GM18505 (cell line): ENCODE data around the gene NAPEPLD.
"Not testable (repeated sequence)": the region's sequence is repeated elsewhere in the genome, so short reads cannot be mapped to it uniquely, and the experiment has no call there.

Experiments used
- ATAC-seq: cut with Tn5 transposase; IDR thresholded peaks from one replicate; pipeline ENCODE4 v1.9.1; 2021; ENCODE audit not compliant: unreplicated experiment
- POLR2A ChIP-seq: IDR thresholded peaks from 4 replicates; pipeline ENCODE4 v1.6.1; 2011; ENCODE audit warnings: borderline replicate concordance; ENCODE audit not compliant: insufficient read depth, insufficient read length; ENCODE audit errors: extremely low read depth

Gene NAPEPLD

DNA sequence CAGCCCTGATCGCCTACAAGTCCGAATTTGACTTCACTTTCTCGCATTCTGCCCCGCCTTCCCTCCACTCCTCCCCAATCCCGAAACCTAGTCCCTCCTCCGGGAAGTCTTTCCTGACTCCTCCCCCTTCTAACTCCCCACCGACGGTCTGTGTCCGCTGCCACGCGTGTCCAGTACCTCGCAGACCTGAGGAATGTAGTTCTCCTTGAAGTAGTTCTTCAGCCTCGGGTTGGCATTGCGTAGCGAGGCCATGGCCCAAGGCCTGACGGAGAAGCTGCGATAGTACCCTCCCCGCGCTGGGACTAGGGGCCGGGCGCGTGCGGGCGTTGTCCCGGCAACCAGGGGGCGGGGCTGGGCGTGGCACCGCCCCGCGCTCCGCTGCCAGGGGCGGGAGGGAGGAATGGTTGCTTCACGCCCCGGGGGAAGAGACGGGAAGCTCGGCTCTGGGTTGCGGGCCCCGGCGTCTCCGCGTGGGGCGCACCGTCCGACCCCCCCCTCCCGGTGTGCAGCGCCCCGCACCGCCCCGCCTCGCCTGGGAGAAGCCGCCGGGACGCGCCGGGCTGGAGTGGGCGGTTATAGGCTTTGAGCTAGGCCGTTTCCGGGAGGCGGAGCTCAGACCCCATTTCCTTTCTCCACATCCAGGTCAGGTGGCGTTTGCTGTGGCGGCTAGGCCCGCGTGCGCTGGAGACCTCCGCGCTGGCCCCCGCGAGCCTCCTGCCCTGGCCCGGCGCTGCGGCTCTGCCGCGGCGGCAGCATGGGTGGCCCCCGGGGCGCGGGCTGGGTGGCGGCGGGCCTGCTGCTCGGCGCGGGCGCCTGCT lies 74.2 kb downstream of the NAPEPLD start, which contains the start of the genes ARMC10 and FBXL13:
Gene ARMC10 (plus strand): TSS at position 622 of the 818 bp plus-strand sequence. CDS start 133 bp downstream, at position 755.
Gene FBXL13 (minus strand): TSS at position 278 of the 818 bp plus-strand sequence.
- ATAC-seq: peak; percentile 89
- TF ChIP-seq POLR2A: peak; percentile 79

DNA sequence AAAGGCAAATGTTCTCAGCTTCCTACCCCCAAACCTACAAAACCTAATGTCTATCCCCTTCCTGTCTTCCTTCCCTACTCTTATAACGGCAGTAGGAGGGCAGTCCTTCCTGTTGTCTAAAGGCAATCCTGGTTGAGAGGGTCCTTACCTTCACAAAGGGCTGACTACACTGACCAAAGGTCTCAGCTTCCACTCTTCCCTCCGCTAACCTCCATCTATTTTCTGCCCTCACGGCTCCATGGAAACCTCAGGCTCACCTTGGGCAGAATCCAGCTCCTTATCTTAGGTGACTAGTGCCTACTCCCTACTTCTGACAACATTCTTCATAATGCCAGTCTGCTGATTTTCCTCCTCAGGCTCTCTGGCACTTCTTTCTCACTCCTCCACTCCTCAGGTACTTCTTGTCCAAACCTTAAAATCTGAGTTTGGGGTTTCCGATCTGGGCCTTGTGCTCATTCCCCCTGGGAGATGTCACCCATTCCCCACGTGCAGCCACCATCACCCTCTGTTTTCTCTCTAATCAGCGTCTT lies 74.8 kb downstream of the NAPEPLD start:
- TF ChIP-seq POLR2A: no peak
- no peak for ATAC-seq

DNA sequence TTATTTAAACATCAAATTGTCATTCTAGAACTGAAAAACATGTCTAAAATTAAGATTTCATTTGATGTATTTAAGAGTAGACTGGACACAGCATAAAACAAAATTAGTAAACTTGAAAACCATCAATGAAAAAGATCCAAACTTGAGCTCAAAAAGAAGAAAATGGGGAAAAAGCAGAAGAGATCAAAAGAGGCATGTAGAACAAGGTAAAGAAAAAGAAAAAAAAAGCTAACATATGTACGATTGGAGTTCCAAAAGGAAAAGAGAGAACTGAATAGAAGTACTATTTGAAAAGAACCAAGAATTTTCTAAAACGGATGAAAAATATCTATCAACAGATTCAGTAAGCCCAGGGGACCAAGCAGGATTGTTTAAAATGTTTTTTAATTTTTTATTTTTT lies 77.9 kb downstream of the NAPEPLD start:
- TF ChIP-seq POLR2A: no peak
- ATAC-seq: no peak

DNA sequence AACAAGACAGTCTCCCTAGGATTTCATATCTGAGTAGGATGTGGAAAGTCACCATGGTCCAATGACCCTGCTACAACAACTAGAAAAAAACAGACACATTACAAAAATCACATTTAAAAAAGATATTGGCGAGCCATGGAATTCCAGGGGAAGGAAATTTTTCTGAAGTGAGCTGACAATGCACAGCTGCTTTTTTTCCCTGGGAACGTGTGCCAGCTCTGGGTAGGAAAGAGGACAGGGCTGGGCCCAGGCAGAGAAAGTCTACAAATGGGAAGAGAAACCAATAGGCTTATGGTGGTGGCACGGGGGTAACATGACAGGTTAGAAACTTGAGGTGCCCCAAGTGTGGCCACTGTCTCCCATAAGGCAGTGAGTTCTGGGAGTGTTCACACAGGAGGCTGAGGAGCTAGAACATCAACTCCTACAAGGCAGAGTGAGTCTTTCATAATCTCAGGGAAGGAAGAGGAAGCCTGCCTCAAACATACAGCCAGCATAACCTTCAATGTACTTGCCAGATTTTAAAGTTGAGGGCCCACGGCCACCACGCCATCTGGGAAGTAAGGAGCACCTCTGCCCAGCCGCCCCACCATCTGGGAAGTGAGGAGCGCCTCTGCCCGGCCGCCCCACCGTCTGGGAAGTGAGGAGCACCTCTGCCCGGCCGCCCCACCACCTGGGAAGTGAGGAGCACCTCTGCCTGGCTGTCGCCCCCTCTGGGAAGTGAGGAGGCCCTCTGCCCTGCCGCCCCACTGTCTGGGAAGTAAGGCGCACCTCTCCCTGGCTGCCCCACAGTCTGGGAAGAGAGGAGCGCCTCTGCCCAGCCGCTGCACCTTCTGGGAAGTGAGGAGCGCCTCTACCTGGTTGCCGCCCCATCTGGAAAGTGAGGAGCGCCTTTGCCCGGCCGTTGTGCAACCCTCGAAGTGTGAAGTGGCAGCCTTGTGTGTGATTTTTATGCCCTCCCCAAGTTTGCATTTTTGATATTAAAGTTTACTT lies 80.2 kb downstream of the NAPEPLD start:
- no peak for ATAC-seq
- TF ChIP-seq POLR2A: no peak

DNA sequence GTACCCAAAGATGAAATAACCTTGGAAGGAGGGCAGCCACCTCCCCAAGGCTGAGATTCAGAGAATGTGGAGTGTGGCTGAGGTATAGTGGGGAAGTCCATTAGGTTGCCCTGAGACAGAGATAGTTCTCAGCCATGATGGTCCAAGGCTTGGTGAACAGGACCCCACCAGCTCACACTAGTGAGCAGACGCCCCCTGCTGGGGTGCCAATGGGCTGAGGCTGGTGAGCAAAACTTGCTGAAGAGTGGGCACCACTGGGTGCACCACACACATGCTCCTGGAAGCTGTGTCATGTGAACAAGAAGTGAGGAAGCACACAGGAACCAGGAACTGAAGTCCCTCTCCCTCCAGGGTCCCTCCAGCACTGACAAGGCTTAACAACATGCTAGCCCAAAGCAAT lies 83.2 kb downstream of the NAPEPLD start:
- ATAC-seq: no peak
- TF ChIP-seq POLR2A: no peak

DNA sequence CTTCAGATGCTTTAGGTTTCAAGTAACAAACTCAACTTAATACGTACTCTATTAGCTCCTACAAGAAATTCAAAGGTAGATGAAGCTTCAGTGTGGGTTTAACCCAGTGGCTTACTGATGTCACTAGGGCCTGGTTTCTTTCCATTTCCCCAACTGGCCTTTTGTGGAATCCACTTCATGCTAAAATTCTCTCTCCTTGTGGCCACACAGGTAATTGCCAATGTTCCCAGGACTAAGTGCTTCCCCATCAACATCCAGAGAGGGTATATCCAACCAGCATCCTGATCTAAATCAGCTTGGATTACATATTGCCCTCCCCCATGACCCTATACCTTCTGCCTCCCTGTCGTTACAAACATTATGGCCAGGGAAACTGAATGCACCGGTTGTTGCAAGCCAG lies 85.0 kb downstream of the NAPEPLD start:
- TF ChIP-seq POLR2A: no peak
- no peak for ATAC-seq

DNA sequence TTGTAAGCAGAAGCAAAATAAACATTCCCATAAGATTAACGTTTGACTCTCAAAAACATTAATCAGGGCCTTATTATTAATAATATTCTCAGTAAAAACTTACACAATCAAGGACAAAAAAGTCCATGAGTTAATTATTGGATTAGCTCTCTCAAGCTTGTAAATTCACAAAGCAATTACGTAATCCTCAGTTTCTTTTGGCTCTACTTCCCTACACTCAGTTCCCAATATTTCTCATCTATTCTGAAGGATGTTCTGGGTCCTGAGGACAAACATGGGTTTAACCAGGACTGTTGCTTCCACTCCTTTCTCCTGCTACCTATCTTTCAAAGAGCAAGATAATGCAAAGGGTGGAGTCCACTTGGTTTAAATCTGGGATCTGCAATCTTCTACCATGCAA lies 89.4 kb downstream of the NAPEPLD start:
- no peak for TF ChIP-seq POLR2A
- ATAC-seq: no peak

DNA sequence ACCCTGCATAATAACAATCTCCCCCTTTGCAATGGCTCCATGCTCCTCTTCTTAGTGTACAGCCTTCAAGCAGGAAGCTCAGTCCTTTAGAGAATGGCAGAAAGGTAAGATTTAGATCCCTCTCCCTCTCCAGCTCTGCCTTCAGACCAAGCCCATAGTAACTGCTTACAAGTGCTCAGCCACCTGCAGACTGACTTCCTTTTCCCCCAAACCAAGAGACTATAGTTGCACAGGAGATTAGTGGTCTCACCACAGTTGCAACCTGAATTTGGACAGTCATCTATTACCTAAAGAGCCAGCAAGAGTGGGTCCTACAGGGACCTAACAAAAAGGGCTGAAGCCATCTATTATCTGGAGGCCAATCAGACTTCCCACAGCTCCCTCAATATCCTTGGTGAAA lies 90.8 kb downstream of the NAPEPLD start:
- TF ChIP-seq POLR2A: no peak
- ATAC-seq: no peak

DNA sequence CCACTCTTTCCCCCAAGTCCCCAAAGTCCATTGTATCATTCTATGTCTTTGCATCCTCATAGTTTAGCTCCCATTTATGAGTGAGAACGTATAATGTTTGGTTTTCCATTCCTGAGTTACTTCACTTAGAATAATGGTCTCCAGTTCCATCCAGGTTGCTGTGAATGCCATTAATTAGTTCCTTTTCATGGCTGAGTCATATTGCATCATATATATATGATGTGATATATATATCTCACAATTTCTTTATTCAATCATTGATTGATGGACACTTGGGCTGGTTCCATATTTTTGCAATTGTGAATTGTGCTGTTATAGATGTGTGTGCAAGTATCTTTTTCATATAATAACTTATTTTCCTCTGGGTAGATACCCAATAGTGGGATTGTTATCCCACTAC lies 92.9 kb downstream of the NAPEPLD start:
- ATAC-seq: not testable (repeated sequence)

DNA sequence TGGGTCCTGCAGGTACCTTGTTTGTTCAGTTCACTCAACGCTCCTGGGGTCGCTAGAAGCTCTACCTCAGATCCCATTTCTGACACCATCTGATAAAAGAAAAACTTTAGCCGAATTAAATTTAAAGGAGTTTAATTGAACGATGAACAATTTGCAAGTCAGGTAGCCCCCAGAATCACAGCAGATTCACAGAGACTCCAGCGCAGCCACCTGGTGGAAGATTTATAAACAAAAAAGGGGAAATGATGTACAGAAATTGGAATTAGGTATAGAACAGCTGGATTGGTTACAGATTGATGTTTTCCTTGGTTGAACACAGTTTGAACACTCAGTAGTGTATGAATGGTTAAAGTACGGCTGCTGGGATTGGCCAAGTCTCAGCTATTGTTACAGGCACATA lies 97.4 kb downstream of the NAPEPLD start:
- TF ChIP-seq POLR2A: no peak
- no peak for ATAC-seq
